HFFc6 (cell line): ENCODE results near the gene FGD2. TPM values are rescaled to one million over a fixed set of nuclear protein-coding genes. Genes with fewer than 3 reads are reported as not detected.

Experiments
- DNase-seq: peaks from one replicate; pipeline ENCODE4 v3.0.0-alpha.2; 2018
- H3K27ac Mint-ChIP-seq: 2 replicates; pipeline ENCODE4 v1.8.0; 2020; ENCODE audit warnings: mild to moderate bottlenecking, mixed read lengths
- H3K27me3 Mint-ChIP-seq: 2 replicates; pipeline ENCODE4 v1.8.0; 2021; ENCODE audit warnings: mild to moderate bottlenecking, moderate library complexity, mixed read lengths; ENCODE audit not compliant: insufficient read depth
- H3K36me3 Mint-ChIP-seq: 2 replicates; pipeline ENCODE4 v1.8.0; 2021; ENCODE audit warnings: low read depth, mixed read lengths
- H3K4me1 Mint-ChIP-seq: 2 replicates; pipeline ENCODE4 v1.8.0; 2020; ENCODE audit warnings: low read depth, mixed read lengths
- H3K4me3 Mint-ChIP-seq: 2 replicates; pipeline ENCODE4 v1.8.0; 2020; ENCODE audit warnings: mild to moderate bottlenecking, moderate library complexity, mixed read lengths
- H3K9me3 Mint-ChIP-seq: 2 replicates; pipeline ENCODE4 v1.8.0; 2020; ENCODE audit warnings: mild to moderate bottlenecking, mixed read lengths
- total RNA-seq, 6 experiments: library from RNA; stranded (reverse); fragmentation: NEBNext Ultra II Directional; extraction: Animal tissue kit (Norgen Biotek cat#: 25700); gene quantifications; 2 replicates in 1 of 6; 3 replicates in 5 of 6; pipeline ENCODE4 v1.2.3, GENCODE V29; 2021
- TF ChIP-seq, protein P1 (sequence below): fragments of 200-600 bp; sonication (generic); IDR thresholded peaks from 2 replicates; pipeline ENCODE4 v1.5.0; 2021; ENCODE audit warnings: antibody characterized with exemption, mild to moderate bottlenecking

The FGD2 gene
- total RNA-seq, 6 experiments from 2014 or later: not detected

GRCh38 chr6:36975231-36976006 is 30.0 kb upstream of the FGD2 start:
- no peaks in the 10 kb centered on the region for H3K9me3 Mint-ChIP-seq
- no peaks in the 10 kb centered on the region; the same call in 1 of the 2 replicates for H3K27me3 Mint-ChIP-seq
- no peak overlapping the region for H3K27ac Mint-ChIP-seq
- H3K4me3 Mint-ChIP-seq: no peak overlapping the region
- H3K4me1 Mint-ChIP-seq: peaks cover 17% of the 10 kb centered on the region
- TF ChIP-seq, protein P1, sequence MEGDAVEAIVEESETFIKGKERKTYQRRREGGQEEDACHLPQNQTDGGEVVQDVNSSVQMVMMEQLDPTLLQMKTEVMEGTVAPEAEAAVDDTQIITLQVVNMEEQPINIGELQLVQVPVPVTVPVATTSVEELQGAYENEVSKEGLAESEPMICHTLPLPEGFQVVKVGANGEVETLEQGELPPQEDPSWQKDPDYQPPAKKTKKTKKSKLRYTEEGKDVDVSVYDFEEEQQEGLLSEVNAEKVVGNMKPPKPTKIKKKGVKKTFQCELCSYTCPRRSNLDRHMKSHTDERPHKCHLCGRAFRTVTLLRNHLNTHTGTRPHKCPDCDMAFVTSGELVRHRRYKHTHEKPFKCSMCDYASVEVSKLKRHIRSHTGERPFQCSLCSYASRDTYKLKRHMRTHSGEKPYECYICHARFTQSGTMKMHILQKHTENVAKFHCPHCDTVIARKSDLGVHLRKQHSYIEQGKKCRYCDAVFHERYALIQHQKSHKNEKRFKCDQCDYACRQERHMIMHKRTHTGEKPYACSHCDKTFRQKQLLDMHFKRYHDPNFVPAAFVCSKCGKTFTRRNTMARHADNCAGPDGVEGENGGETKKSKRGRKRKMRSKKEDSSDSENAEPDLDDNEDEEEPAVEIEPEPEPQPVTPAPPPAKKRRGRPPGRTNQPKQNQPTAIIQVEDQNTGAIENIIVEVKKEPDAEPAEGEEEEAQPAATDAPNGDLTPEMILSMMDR: no peak
- no peak for DNase-seq
- peaks cover 38% of the 10 kb centered on the region; the same call in 1 of the 2 replicates for H3K36me3 Mint-ChIP-seq

GRCh38 chr6:36976007-36976264 is 29.5 kb upstream of the FGD2 start:
- H3K36me3 Mint-ChIP-seq: peaks cover 41% of the 10 kb centered on the region; the same call in 1 of the 2 replicates
- no peaks in the 10 kb centered on the region for H3K9me3 Mint-ChIP-seq
- no peak overlapping the region for H3K4me3 Mint-ChIP-seq
- no peak overlapping the region for H3K27ac Mint-ChIP-seq
- no peaks in the 10 kb centered on the region; the same call in 1 of the 2 replicates for H3K27me3 Mint-ChIP-seq
- TF ChIP-seq, protein P1: no peak
- no peak for DNase-seq
- peaks cover 22% of the 10 kb centered on the region for H3K4me1 Mint-ChIP-seq

DNA sequence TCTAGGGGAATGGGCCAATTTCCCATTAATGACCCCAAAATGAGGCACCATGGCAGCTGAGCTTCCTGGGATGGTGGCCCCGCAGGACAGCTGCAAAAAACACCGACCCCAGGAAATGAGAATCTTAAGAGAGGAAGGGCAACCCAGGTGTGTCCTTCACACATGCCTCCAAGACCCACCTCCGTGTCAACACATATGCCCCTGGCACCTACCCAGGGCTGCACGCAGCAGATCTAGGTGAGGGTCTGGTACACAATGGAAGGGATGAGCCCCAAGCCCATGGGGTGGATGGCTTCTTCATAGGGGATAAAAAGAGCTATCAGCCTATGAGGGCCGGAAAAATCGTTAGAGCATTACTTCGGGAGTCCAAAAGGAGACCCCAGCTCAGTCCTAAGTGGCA is 28.9 kb upstream of the FGD2 start:
- Mint-ChIP-seq H3K36me3 (peaks cover 36% of the 10 kb centered on the region; the same call in 1 of the 2 replicates), H3K27me3 (no peaks in the 10 kb centered on the region; the same call in 1 of the 2 replicates), H3K4me3 (no peak overlapping the region), H3K9me3 (no peaks in the 10 kb centered on the region), H3K27ac (no peak overlapping the region), H3K4me1 (peaks cover 28% of the 10 kb centered on the region)
- no peak for DNase-seq
- TF ChIP-seq, protein P1: no peak

DNA sequence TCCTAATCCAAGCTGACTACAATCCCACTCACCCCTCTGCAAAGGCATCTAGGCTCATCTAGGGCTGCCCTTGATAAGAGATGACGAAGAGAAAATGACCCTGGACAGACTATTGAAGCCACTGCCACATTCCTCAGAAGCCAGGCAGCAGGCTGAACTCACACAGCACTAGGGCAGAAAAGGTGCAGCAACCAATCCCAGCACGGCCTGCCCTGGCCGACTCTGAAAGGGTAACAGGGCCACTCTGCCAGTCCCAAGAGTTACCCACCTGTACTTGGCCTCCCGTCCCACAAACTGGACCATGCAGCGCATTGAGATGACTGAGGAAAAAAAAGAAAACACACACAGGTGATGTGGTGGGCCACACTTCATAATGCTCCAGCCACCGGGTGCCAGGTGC is 28.5 kb upstream of the FGD2 start:
- H3K27me3 Mint-ChIP-seq: no peaks in the 10 kb centered on the region; the same call in 1 of the 2 replicates
- peaks cover 32% of the 10 kb centered on the region; the same call in 1 of the 2 replicates for H3K36me3 Mint-ChIP-seq
- no peak for DNase-seq
- TF ChIP-seq, protein P1: no peak
- H3K4me1 Mint-ChIP-seq: peaks cover 32% of the 10 kb centered on the region
- H3K4me3 Mint-ChIP-seq: no peak overlapping the region
- no peak overlapping the region for H3K27ac Mint-ChIP-seq
- H3K9me3 Mint-ChIP-seq: no peaks in the 10 kb centered on the region

GRCh38 chr6:36977470-36977941 is 27.9 kb upstream of the FGD2 start:
- H3K4me1 Mint-ChIP-seq: peaks cover 36% of the 10 kb centered on the region
- peaks cover 29% of the 10 kb centered on the region; the same call in 1 of the 2 replicates for H3K36me3 Mint-ChIP-seq
- TF ChIP-seq, protein P1: peak; percentile 78
- H3K4me3 Mint-ChIP-seq: no peak overlapping the region
- DNase-seq: no peak
- no peaks in the 10 kb centered on the region; the same call in 1 of the 2 replicates for H3K27me3 Mint-ChIP-seq
- H3K27ac Mint-ChIP-seq: no peak overlapping the region
- H3K9me3 Mint-ChIP-seq: no peaks in the 10 kb centered on the region
